ENCODE measurements around the gene ATP8B4.

DNA sequence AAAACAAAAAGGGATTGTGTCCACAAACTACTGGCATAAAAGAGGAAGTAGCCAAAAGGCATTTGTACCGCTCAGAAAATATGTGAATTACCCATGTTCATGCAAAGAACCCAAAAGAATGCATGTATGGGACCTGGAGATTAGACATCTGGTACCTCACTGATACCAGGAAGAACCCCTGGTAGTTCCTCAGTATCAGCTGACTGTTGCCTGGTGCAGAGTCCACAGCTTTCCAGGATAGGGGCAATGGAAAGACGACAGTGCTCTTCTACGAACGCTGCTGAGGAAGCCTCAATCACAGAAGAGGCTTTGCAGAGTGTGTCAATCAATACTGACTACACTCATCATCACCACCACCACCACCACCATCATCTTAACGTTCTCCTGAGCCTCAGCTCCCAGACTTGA is 63.3 kb downstream of the ATP8B4 start:
- TF ChIP-seq TAF1 (IDR thresholded peaks at IDR 0.05; ENCODE audit: low read depth, low read length) (no peak), POLR2A (IDR thresholded peaks at IDR 0.05; ENCODE audit: low read depth, low read length) (no peak), POLR2AphosphoS5 (IDR thresholded peaks at IDR 0.05; ENCODE audit: low read depth, low read length) (no peak)
